ENCODE measurements around the gene CDON. TPM values are rescaled to one million over a fixed set of nuclear protein-coding genes. Genes with fewer than 3 reads are reported as not detected.

The CDON gene
- total and polyA plus RNA-seq, 2 donors (not counting 1 experiment from before 2014, with no cell fraction given), result 10.7 TPM

DNA sequence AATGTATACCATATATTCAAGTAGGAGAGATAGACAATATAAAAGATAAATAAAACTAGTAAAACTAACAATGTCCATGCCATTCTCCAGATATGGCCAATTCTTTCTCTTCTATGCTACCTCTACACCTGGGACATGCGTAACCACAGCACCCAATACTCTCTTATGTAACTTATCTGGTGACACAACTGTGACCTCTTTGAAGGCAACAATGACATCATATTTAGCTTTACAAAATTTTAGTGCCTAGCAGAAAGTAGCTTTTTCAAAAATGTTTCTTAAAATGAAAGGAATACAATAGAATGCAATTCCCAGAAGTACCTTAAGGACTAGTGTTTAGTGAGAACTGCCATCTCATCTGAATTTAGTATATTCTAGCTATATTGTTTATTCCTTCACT lies 36.8 kb downstream of the CDON start:
- Histone ChIP-seq H2AFZ (ENCODE audit: low read length) (no peak overlapping the region), H3K36me3 (ENCODE audit: control insufficient read depth, insufficient read depth, low read length) (no peaks in the 10 kb centered on the region), H3K27me3 (ENCODE audit: control insufficient read depth, insufficient read depth, low read length) (no peaks in the 10 kb centered on the region), H4K20me1 (ENCODE audit: control insufficient read depth, extremely low read depth, insufficient read depth, low read length) (no peaks in the 10 kb centered on the region), H3K9me3 (ENCODE audit: control insufficient read depth, insufficient read depth, low read depth, low read length) (no peaks in the 10 kb centered on the region), H3K9ac (ENCODE audit: insufficient read depth, low read length) (no peak overlapping the region), H3K79me2 (ENCODE audit: control insufficient read depth, insufficient read depth, low read length) (no peaks in the 10 kb centered on the region), H3K4me2 (ENCODE audit: extremely low read depth, insufficient read depth, low read length) (no peak overlapping the region), H3K4me1 (ENCODE audit: control insufficient read depth, extremely low read depth, insufficient read depth, low read length) (no peaks in the 10 kb centered on the region), H3K27ac (ENCODE audit: insufficient read depth, low read length) (no peak overlapping the region), H3K4me3 (replicated peaks in 1 of 4; ENCODE audit: control extremely low read depth in 1 of 4, insufficient read depth in 1 of 4, low read depth in 3 of 4, low read length in 4 of 4) (no peak overlapping the region)
- DNase-seq (ENCODE audit: low read depth in 2 of 2), result no peak
- no peak for TF ChIP-seq EZH2 (IDR thresholded peaks at IDR 0.05; ENCODE audit: low read length, missing control alignments)
- no peak for TF ChIP-seq CTCF (conservative IDR thresholded peaks at IDR 0.05 in 1 of 2, IDR thresholded peaks at IDR 0.05 in 1 of 2; ENCODE audit: low read depth in 1 of 2, low read length in 2 of 2)

DNA sequence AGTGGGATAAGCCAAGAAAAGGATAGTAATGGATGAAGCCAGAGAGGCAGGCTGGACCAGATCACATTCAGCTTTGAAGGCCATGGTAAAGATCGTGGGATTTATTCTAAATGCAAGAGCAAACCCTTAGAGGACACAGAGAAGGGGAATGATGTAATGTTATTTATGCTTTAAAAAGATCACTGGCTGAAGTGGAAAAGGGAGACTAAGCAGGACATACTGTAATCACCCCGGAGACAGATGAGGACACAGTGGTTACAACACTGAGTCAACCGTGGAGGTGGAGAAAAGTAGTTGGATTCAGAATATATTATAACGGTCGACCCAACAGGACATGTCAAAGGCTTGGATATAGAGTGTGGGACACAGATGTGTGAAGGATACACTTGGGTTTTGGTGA lies 38.5 kb downstream of the CDON start:
- H4K20me1 ChIP-seq (ENCODE audit: control insufficient read depth, extremely low read depth, insufficient read depth, low read length), result no peaks in the 10 kb centered on the region
- TF ChIP-seq EZH2 (IDR thresholded peaks at IDR 0.05; ENCODE audit: low read length, missing control alignments) (no peak), CTCF (conservative IDR thresholded peaks at IDR 0.05 in 1 of 2, IDR thresholded peaks at IDR 0.05 in 1 of 2; ENCODE audit: low read depth in 1 of 2, low read length in 2 of 2) (no peak)
- H3K27ac ChIP-seq (ENCODE audit: insufficient read depth, low read length), result no peak overlapping the region
- no peaks in the 10 kb centered on the region for H3K27me3 ChIP-seq (ENCODE audit: control insufficient read depth, insufficient read depth, low read length)
- H3K4me3 ChIP-seq (replicated peaks in 1 of 4; ENCODE audit: control extremely low read depth in 1 of 4, insufficient read depth in 1 of 4, low read depth in 3 of 4, low read length in 4 of 4), result no peak overlapping the region
- no peak overlapping the region for H3K9ac ChIP-seq (ENCODE audit: insufficient read depth, low read length)
- no peak for DNase-seq (ENCODE audit: low read depth in 2 of 2)
- no peaks in the 10 kb centered on the region for H3K9me3 ChIP-seq (ENCODE audit: control insufficient read depth, insufficient read depth, low read depth, low read length)
- H2AFZ ChIP-seq (ENCODE audit: low read length), result no peak overlapping the region
- no peaks in the 10 kb centered on the region for H3K4me1 ChIP-seq (ENCODE audit: control insufficient read depth, extremely low read depth, insufficient read depth, low read length)
- no peaks in the 10 kb centered on the region for H3K79me2 ChIP-seq (ENCODE audit: control insufficient read depth, insufficient read depth, low read length)
- H3K4me2 ChIP-seq (ENCODE audit: extremely low read depth, insufficient read depth, low read length), result no peak overlapping the region
- no peaks in the 10 kb centered on the region for H3K36me3 ChIP-seq (ENCODE audit: control insufficient read depth, insufficient read depth, low read length)

GRCh38 chr11:126012852-126013251 lies 49.8 kb downstream of the CDON start:
- Histone ChIP-seq H3K4me1 (ENCODE audit: control insufficient read depth, extremely low read depth, insufficient read depth, low read length) (no peaks in the 10 kb centered on the region), H3K4me2 (ENCODE audit: extremely low read depth, insufficient read depth, low read length) (no peak overlapping the region), H3K27me3 (ENCODE audit: control insufficient read depth, insufficient read depth, low read length) (no peaks in the 10 kb centered on the region), H3K79me2 (ENCODE audit: control insufficient read depth, insufficient read depth, low read length) (no peaks in the 10 kb centered on the region), H2AFZ (ENCODE audit: low read length) (no peak overlapping the region), H4K20me1 (ENCODE audit: control insufficient read depth, extremely low read depth, insufficient read depth, low read length) (no peaks in the 10 kb centered on the region), H3K27ac (ENCODE audit: insufficient read depth, low read length) (no peak overlapping the region), H3K9me3 (ENCODE audit: control insufficient read depth, insufficient read depth, low read depth, low read length) (no peaks in the 10 kb centered on the region), H3K9ac (ENCODE audit: insufficient read depth, low read length) (no peak overlapping the region), H3K4me3 (replicated peaks in 1 of 4; ENCODE audit: control extremely low read depth in 1 of 4, insufficient read depth in 1 of 4, low read depth in 3 of 4, low read length in 4 of 4) (no peak overlapping the region), H3K36me3 (ENCODE audit: control insufficient read depth, insufficient read depth, low read length) (no peaks in the 10 kb centered on the region)
- no peak for DNase-seq (ENCODE audit: low read depth in 2 of 2)
- TF ChIP-seq CTCF (conservative IDR thresholded peaks at IDR 0.05 in 1 of 2, IDR thresholded peaks at IDR 0.05 in 1 of 2; ENCODE audit: low read depth in 1 of 2, low read length in 2 of 2) (no peak), EZH2 (IDR thresholded peaks at IDR 0.05; ENCODE audit: low read length, missing control alignments) (no peak)
